GM12891 (cell line): ENCODE results near the gene SMIM22.

ENCODE experiments used
- POLR2A ChIP-seq: IDR thresholded peaks from 2 replicates; pipeline ENCODE4 v1.6.1; 2011; ENCODE audit warnings: low read depth, low read length, control low read depth
- POLR2AphosphoS5 ChIP-seq: IDR thresholded peaks from 2 replicates; pipeline ENCODE4 v1.6.1; 2011; ENCODE audit warnings: low read depth, low read length, control low read depth
- POU2F2 ChIP-seq: IDR thresholded peaks from 2 replicates; pipeline ENCODE4 v1.6.1; 2011; ENCODE audit warnings: low read depth, mild to moderate bottlenecking, control low read depth, low read length, moderate library complexity
- SPI1 ChIP-seq: IDR thresholded peaks from 2 replicates; pipeline ENCODE4 v1.6.1; 2011; ENCODE audit warnings: low read depth, low read length, control low read depth
- TAF1 ChIP-seq: IDR thresholded peaks from 2 replicates; pipeline ENCODE4 v1.6.1; 2011; ENCODE audit warnings: low read depth, low read length, control low read depth

- TF ChIP-seq POU2F2 (no peak), TAF1 (no peak), POLR2A (no peak), POLR2AphosphoS5 (no peak), SPI1 (no peak)
Observed at GRCh38 chr16:4788910-4789309, 6.3 kb upstream of the SMIM22 start.
